HG03575 (cell line): ENCODE measurements around the gene ZSCAN30.

ENCODE experiments used
- ATAC-seq: cut with Tn5 transposase; IDR thresholded peaks from one replicate; pipeline ENCODE4 v1.9.1; 2021; ENCODE audit not compliant: unreplicated experiment, insufficient number of reproducible peaks, low FRiP score; ENCODE audit errors: extremely low read depth

Gene ZSCAN30

GRCh38 chr18:35290094-35290735 is at the start of gene ZSCAN30:
TSS of gene ZSCAN30 (minus strand) at chr18:35290229. CDS start at chr18:35264352, 25,877 bp downstream.
- peak; percentile 55 for ATAC-seq

GRCh38 chr18:35337286-35337685 is 47.3 kb upstream of the ZSCAN30 start:
- ATAC-seq: no peak

GRCh38 chr18:35335866-35336265 is 45.8 kb upstream of the ZSCAN30 start:
- no peak for ATAC-seq

- no peak for ATAC-seq
These were observed 44.8 kb upstream of the ZSCAN30 start for GRCh38 chr18:35334821-35335220.

- no peak for ATAC-seq
These were observed 44.2 kb upstream of the ZSCAN30 start for GRCh38 chr18:35334212-35334611.

- no peak for ATAC-seq
These were observed 41.5 kb upstream of the ZSCAN30 start for GRCh38 chr18:35331367-35332087.

- ATAC-seq: no peak
These were observed 38.8 kb upstream of the ZSCAN30 start for GRCh38 chr18:35328868-35329267.

GRCh38 chr18:35326695-35327387 is 36.8 kb upstream of the ZSCAN30 start:
- ATAC-seq: no peak

GRCh38 chr18:35324926-35325655 is 35.1 kb upstream of the ZSCAN30 start:
- ATAC-seq: no peak

- ATAC-seq: no peak
These were observed 32.7 kb upstream of the ZSCAN30 start for GRCh38 chr18:35322486-35323458.

GRCh38 chr18:35311496-35311895 is 21.5 kb upstream of the ZSCAN30 start:
- ATAC-seq: no peak

GRCh38 chr18:35306588-35307250 is 16.7 kb upstream of the ZSCAN30 start:
- ATAC-seq: no peak

GRCh38 chr18:35303610-35304009 is 13.6 kb upstream of the ZSCAN30 start:
- ATAC-seq: no peak

GRCh38 chr18:35296060-35296459 is 6.0 kb upstream of the ZSCAN30 start:
- ATAC-seq: no peak

- no peak for ATAC-seq
These were observed 1.1 kb upstream of the ZSCAN30 start for GRCh38 chr18:35291166-35291565.

- no peak for ATAC-seq
These were observed 319 bp downstream of the ZSCAN30 start for GRCh38 chr18:35289727-35290093.

- ATAC-seq: no peak
These were observed 736 bp downstream of the ZSCAN30 start for GRCh38 chr18:35289293-35289692.

- ATAC-seq: no peak
These were observed 5.2 kb downstream of the ZSCAN30 start for GRCh38 chr18:35284841-35285240.
